Measurements from ENCODE around the gene FGR. TPM values are rescaled to one million over a fixed set of nuclear protein-coding genes. Genes with fewer than 3 reads are reported as not detected.
A peak's percentile ranks its signal among the peaks of the same experiment; 100 is the strongest.
"Not testable (repeated sequence)": the region's sequence is repeated elsewhere in the genome, so short reads cannot be mapped to it uniquely, and the experiment has no call there.

FGR gene
- not detected in 2 replicates for total RNA-seq (ENCODE audit: low replicate concordance)
- long read RNA-seq = 0 reads

DNA sequence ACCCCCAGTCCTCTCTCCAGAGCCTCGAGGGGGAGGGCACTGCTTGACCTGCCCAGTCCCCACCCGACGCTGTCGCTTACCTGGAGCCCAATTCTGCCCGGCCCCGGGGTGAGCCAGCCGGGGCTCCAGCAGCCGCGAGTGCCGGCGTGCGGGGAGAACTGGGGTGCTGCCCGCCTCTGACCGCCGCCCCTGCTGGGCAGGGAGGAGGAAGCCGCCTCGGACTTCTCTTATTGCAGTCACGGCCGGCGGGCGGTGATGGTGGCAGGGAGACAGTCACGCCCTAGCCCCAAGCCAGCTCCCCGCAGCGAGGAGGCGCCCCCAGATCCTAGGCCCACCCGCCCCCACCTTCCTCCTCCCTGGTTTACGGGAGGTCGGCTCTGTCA is at the start of gene FGR:
FGR (minus strand) TSS at position 201 of the 383 bp plus-strand sequence. CDS start 11,269 bp downstream, outside the sequence.
- H3K9me3 Mint-ChIP-seq = no peaks in the 10 kb centered on the region
- H3K36me3 Mint-ChIP-seq = no peaks in the 10 kb centered on the region
- H3K4me1 Mint-ChIP-seq (ENCODE audit: unreplicated experiment) = peaks cover 14% of the 10 kb centered on the region
- peak within 1 kb of the TSS; percentile 47 for H3K4me3 Mint-ChIP-seq
- H3K27ac Mint-ChIP-seq = no peak within 1 kb of the TSS
- TF ChIP-seq, protein P1, sequence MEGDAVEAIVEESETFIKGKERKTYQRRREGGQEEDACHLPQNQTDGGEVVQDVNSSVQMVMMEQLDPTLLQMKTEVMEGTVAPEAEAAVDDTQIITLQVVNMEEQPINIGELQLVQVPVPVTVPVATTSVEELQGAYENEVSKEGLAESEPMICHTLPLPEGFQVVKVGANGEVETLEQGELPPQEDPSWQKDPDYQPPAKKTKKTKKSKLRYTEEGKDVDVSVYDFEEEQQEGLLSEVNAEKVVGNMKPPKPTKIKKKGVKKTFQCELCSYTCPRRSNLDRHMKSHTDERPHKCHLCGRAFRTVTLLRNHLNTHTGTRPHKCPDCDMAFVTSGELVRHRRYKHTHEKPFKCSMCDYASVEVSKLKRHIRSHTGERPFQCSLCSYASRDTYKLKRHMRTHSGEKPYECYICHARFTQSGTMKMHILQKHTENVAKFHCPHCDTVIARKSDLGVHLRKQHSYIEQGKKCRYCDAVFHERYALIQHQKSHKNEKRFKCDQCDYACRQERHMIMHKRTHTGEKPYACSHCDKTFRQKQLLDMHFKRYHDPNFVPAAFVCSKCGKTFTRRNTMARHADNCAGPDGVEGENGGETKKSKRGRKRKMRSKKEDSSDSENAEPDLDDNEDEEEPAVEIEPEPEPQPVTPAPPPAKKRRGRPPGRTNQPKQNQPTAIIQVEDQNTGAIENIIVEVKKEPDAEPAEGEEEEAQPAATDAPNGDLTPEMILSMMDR (conservative IDR thresholded peaks at IDR 0.05) = no peak
- no peak for DNase-seq (ENCODE audit: extremely low spot score, unreplicated experiment)
- peaks cover 35% of the 10 kb centered on the region for H3K27me3 Mint-ChIP-seq

DNA sequence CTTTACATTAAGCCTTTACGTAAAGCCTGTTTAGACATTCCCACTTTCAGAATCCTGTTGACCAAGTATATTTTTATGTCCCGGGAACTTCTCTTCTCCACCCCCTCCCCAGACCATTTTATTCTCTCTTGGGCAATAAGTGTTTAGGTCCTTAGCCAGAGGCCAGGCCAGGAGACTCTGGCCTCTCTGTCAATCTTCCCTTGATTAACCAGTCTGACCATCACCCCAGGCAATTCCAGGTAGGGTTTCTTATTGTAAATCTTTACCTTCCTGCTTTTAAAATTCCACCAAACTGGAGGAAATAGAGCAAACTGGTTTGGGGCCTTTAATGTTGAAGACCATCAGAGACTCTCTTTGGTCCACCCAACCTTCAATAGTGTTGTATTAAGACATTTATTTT is 49.2 kb upstream of the FGR start:
- H3K4me1 Mint-ChIP-seq (ENCODE audit: unreplicated experiment) = no peaks in the 10 kb centered on the region
- TF ChIP-seq, protein P1 (conservative IDR thresholded peaks at IDR 0.05) = no peak
- peaks cover 1% of the 10 kb centered on the region for H3K27me3 Mint-ChIP-seq
- no peak overlapping the region for H3K27ac Mint-ChIP-seq
- DNase-seq (ENCODE audit: extremely low spot score, unreplicated experiment) = no peak
- no peak overlapping the region for H3K4me3 Mint-ChIP-seq
- H3K36me3 Mint-ChIP-seq = peaks cover 5% of the 10 kb centered on the region
- H3K9me3 Mint-ChIP-seq = no peaks in the 10 kb centered on the region

DNA sequence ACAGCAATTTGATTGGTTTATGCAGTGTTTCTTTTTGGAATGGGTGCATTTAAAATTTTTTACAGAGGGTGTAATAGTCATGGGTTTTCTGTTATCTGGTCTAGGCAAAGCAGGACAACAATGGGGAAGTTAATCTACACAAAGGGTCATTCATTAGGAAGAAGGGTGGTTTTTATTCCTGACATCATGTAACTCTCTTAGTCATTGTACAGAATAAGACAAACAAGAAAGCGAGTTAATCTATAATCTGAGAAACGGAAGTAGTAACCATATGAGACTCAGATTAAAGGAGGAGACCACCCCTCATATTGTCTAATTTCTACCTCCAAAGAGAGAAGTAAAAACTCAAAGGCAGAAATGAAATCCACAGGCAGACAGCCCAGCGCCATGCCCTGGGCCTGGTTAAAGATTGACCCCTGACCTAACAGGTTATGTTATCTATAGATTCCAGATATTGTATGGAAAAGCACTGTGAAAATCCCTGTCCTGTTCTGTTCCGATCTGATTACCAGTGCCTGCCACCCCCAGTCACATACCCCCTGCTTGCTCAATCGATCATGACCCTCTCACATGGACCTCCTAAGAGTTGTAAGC is 47.5 kb upstream of the FGR start:
- H3K27ac Mint-ChIP-seq = no peak overlapping the region
- H3K36me3 Mint-ChIP-seq = peaks cover 5% of the 10 kb centered on the region
- TF ChIP-seq, protein P1 (conservative IDR thresholded peaks at IDR 0.05) = no peak
- no peaks in the 10 kb centered on the region for H3K27me3 Mint-ChIP-seq
- no peaks in the 10 kb centered on the region for H3K4me1 Mint-ChIP-seq (ENCODE audit: unreplicated experiment)
- no peaks in the 10 kb centered on the region for H3K9me3 Mint-ChIP-seq
- no peak for DNase-seq (ENCODE audit: extremely low spot score, unreplicated experiment)
- no peak overlapping the region for H3K4me3 Mint-ChIP-seq

DNA sequence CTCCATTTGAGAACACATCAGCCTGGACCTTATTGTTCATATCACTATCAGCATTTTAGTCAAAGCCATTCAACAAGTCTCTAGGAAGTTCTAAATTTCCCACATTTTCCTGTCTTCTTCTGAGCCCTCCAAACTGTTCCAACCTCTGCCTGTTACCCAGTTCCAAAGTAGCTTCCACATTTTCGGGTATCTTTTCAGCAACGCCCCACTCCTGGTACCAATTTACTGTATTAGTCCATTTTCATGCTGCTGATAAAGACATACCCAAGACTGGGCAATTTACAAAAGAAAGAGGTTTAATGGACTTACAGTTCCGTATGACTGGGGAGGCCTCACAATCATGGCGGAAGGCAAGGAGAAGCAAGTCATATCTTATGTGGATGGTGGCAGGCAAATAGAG is 46.6 kb upstream of the FGR start:
- H3K36me3 Mint-ChIP-seq; DNase-seq (ENCODE audit: extremely low spot score, unreplicated experiment); H3K27me3 Mint-ChIP-seq; H3K9me3 Mint-ChIP-seq; H3K4me3 Mint-ChIP-seq; H3K4me1 Mint-ChIP-seq (ENCODE audit: unreplicated experiment); H3K27ac Mint-ChIP-seq: not testable (repeated sequence)

DNA sequence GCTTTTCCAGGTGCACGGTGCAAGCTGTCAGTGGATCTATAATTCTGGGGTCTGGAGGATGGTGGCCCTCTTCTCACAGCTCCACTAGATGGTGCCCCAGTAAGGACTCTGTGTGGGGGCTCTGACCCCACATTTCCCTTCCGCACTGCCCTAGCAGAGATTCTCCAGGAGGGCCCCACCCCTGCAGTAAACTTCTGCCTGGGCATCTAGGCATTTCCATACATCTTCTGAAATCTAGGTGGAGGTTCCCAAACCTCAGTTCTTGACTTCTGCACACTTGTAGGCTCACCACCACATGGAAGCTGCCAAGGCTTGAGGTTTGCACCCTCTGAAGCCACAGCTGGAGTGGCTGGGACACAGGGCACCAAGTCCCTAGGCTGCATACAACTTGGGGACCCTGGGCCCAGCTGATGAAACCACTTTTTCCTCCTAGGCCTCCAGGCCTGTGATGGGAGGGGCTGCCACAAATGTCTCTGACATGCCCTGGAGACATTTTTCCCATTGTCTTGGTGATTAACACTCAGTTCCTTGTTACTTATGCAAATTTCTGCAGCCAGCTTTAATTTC is 45.3 kb upstream of the FGR start:
- H3K36me3 Mint-ChIP-seq; H3K4me3 Mint-ChIP-seq; H3K9me3 Mint-ChIP-seq; H3K27me3 Mint-ChIP-seq; H3K4me1 Mint-ChIP-seq (ENCODE audit: unreplicated experiment); H3K27ac Mint-ChIP-seq; DNase-seq (ENCODE audit: extremely low spot score, unreplicated experiment): not testable (repeated sequence)

DNA sequence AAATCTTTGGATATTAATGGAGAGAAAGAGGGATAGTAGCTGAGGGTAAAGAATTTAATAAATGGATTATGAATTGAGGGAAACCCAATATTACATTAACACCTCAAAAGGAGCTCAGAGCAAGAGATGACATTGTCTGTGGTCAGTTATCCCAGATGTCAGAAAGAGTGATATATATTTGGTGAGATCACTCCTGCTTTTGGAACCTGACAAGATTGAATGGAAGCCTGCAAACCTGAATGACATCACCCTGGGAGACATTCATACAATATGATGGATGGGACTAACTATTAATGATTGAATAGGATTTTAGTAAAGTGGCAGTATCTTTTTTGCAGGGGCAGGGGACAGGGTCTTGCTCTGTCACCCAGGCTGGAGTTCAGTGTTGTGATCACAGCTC is 43.8 kb upstream of the FGR start:
- H3K27me3 Mint-ChIP-seq = no peaks in the 10 kb centered on the region
- no peak overlapping the region for H3K4me3 Mint-ChIP-seq
- DNase-seq (ENCODE audit: extremely low spot score, unreplicated experiment) = no peak
- H3K27ac Mint-ChIP-seq = no peak overlapping the region
- TF ChIP-seq, protein P1 (conservative IDR thresholded peaks at IDR 0.05) = no peak
- no peaks in the 10 kb centered on the region for H3K4me1 Mint-ChIP-seq (ENCODE audit: unreplicated experiment)
- H3K9me3 Mint-ChIP-seq = no peaks in the 10 kb centered on the region
- H3K36me3 Mint-ChIP-seq = peaks cover 5% of the 10 kb centered on the region
